HG02885 (cell line): Measurements from ENCODE around the gene METTL24.
A peak's percentile ranks its signal among the peaks of the same experiment; 100 is the strongest.
"Not testable (repeated sequence)": the region's sequence is repeated elsewhere in the genome, so short reads cannot be mapped to it uniquely, and the experiment has no call there.

Source experiments
- ATAC-seq: cut with Tn5 transposase; IDR thresholded peaks from one replicate; pipeline ENCODE4 v1.9.1; 2021; ENCODE audit warnings: mild to moderate bottlenecking; ENCODE audit not compliant: unreplicated experiment, poor library complexity

Gene METTL24

GRCh38 chr6:110282412-110282811, 75.7 kb downstream of the METTL24 start:
- no peak for ATAC-seq

- ATAC-seq = no peak
These were observed 81.0 kb downstream of the METTL24 start for GRCh38 chr6:110277100-110277665.

DNA sequence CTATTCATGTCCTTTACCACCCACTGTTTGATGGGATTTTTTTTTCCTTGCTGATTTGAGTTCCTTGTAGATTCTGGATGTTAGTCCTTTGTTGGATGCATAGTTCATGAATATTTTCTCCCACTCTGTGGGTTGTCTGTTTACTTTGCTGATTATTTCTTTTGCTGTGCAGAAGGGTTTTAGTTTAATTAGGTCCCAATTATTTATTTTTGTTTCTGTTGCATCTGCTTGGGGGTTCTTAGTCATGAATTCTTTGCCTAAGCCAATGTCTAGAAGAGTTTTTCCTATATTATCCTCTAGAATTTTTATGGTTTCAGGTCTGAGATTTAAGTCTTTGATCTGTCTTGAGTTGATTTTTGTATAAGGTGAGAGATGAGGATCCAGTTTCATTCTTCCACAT, 85.4 kb downstream of the METTL24 start:
- ATAC-seq = not testable (repeated sequence)

- ATAC-seq = no peak
These were observed 86.5 kb downstream of the METTL24 start for GRCh38 chr6:110271732-110272022.

- no peak for ATAC-seq
These were observed 88.0 kb downstream of the METTL24 start for GRCh38 chr6:110270165-110270564.

- no peak for ATAC-seq
These were observed 88.5 kb downstream of the METTL24 start for GRCh38 chr6:110269623-110270022.

GRCh38 chr6:110266996-110267395, 91.2 kb downstream of the METTL24 start:
- ATAC-seq = no peak

- ATAC-seq = peak; percentile 55
These were observed 92.9 kb downstream of the METTL24 start for GRCh38 chr6:110265273-110265672.

GRCh38 chr6:110256366-110256765, 101.8 kb downstream of the METTL24 start:
- ATAC-seq = no peak

- no peak for ATAC-seq
These were observed 102.9 kb downstream of the METTL24 start for GRCh38 chr6:110255211-110255750.

- ATAC-seq = no peak
These were observed 107.3 kb downstream of the METTL24 start for GRCh38 chr6:110250838-110251237.

DNA sequence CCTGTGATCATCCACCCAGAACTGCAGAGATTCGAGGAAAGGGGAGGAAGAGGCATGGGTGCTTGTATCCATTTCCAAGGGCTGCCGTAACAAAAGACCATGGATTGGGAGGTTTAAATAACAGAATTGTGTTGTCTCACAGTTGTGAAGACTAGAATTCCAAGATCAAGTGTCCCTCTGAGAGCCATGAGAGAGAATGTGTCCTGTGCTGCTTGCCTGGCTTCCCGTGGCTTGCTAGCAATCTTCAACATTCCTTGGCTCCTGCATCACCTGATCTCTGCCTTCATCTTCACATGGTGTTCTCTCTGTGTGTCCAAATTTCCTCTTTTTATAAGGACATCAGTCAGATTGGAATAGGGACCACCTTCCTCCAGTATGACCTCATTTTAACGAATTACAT, 108.1 kb downstream of the METTL24 start:
- ATAC-seq = no peak

- no peak for ATAC-seq
These were observed 111.1 kb downstream of the METTL24 start for GRCh38 chr6:110246900-110247546.

- no peak for ATAC-seq
These were observed 111.8 kb downstream of the METTL24 start for GRCh38 chr6:110246378-110246777.

DNA sequence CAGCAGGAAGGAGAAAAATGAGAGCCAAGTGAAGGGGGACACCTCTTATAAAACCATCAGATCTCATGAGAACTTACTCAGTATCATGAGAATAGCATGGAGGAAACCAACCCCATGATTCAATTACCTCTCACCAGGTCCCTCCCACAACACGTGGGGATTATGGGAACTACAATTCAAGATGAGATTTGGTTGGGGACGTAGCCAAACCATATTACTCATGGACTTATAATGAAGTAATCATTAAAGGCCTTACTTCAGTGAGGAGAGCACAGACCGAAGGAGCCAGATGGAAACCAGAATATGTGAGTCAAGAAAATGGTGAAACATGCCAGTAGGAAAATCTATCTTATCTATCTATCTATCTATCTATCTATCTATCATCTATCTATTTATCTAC, 113.5 kb downstream of the METTL24 start:
- ATAC-seq = not testable (repeated sequence)

DNA sequence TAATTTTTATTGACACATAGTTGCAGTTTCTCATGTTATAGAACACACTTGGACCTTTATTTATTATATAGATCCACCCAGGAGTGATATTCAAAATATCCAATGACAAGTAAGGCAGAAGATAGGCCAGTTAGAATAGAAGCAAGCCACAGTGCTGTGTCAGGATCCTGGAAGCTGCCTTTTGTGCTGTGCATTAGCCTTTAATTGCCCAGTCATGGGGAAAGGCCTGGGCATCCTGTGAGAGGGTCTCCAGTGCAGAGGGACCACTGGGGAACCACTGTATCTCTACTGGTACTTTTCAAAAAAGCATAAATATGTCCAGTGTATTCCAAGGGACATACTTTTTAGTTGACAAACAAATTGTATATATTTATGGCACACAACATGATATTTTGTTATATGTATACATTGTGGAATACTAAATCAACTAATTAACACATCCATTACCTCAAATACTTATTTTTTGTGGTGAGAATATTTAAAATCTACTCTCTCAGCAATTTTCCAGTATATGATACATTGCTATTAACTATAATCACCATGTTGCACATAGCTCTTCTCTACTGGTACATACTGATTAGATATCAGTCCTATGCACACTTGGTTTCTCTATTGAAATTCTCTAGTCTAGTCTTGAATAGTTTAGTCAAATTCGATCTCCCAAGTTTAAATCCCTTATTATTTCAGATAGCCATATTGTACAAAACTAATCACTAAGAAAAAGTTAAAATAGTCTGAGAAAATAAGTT, 118.4 kb downstream of the METTL24 start:
- ATAC-seq = no peak

DNA sequence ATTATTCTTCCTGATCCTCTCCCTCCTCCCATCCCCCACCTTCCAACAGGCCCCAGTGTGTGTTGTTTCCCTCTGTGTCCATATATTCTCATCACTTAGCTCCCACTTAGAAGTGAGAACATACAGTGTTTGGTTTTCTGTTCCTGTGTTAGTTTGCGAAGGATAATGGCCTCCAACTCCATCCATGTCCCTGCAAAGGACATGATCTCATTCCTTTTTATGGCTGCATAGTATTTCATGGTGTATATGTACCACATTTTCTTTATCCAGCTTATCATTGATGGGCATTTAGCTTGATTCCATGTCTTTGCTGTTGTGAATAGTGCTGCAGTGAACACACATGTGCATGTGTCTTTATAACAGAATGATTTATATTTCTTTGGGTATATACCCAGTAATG, 122.1 kb downstream of the METTL24 start:
- not testable (repeated sequence) for ATAC-seq

GRCh38 chr6:110233770-110234374, 124.3 kb downstream of the METTL24 start:
- ATAC-seq = peak; percentile 95

DNA sequence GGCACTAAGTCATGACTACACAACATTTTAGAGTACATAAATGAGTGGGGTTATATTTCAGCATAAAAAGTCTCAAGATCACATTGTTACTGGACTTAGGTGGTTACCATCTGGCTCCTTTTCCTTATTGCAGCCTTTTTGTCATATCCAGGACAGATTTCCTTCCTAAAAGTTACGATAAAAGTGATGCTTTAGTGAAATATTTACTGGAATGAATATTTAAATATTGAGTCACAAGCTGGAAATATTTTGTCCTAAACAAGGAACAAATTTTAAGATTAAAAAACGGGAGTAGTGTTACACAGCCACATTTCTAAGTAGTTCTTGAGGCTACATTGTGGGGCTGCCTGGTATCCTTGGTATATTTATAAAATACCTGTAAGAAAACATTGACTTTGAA, 125.7 kb downstream of the METTL24 start:
- ATAC-seq = no peak

DNA sequence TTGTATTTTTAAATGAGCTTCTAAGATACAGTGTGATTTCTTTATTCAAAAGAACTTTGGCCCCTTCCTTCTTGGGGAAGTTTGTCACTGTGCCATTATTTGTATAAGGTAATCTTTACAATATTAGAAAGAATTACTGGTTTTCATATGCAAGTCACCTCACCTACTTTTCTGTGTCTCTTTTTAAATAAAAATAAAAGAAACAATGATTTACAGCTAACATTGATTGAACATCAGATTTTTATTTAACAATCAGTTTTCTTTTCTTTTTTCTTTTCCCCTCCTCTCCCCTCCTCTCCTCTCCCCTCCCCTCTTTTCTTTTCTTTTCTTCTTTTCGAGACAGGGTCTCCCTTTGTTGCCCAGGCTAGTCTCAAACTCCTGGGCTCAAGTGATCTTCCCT, 131.9 kb downstream of the METTL24 start:
- no peak for ATAC-seq

DNA sequence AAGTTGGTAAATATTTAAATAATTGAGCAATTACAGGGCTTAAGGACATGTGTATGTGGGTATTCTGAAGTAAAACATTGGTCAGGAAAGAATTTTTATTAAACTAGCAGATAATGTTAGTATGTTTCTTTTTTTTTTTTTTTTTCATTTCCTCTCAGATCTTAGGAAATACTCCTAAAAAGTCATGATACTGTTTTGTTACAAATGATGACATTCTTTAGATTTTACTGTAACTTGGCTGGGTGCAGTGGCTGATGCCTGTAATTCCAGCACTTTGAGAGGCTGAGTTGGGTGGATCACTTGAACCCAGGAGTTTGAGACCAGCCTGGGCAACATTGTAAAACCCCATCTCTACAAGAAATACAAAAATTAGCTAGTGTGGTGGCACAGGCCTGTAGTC, 136.4 kb downstream of the METTL24 start:
- ATAC-seq = no peak
